Hair follicle dermal papilla cell (primary cell): Measurements from ENCODE around the gene FRAT2. TPM values are rescaled to one million over a fixed set of nuclear protein-coding genes. Genes with fewer than 3 reads are reported as not detected.

Source experiments
- small RNA-seq: library from RNA; depleted of rRNA; stranded (forward); fragments of <200 nt; gene quantifications from one replicate; pipeline ENCODE3, GENCODE V24; 2012
- total RNA-seq: library from RNA; depleted of rRNA; stranded (reverse); fragments of >200 nt; gene quantifications from 2 replicates; pipeline ENCODE4 v1.2.3, GENCODE V29; 2012

The FRAT2 gene
- total RNA-seq = 8.5 and 10.9 TPM in 2 replicates

GRCh38 chr10:97334370-97335175 lies at the start of gene FRAT2:
FRAT2 (minus strand) TSS chr10:97334729; CDS start chr10:97334572, 157 bp downstream.

DNA sequence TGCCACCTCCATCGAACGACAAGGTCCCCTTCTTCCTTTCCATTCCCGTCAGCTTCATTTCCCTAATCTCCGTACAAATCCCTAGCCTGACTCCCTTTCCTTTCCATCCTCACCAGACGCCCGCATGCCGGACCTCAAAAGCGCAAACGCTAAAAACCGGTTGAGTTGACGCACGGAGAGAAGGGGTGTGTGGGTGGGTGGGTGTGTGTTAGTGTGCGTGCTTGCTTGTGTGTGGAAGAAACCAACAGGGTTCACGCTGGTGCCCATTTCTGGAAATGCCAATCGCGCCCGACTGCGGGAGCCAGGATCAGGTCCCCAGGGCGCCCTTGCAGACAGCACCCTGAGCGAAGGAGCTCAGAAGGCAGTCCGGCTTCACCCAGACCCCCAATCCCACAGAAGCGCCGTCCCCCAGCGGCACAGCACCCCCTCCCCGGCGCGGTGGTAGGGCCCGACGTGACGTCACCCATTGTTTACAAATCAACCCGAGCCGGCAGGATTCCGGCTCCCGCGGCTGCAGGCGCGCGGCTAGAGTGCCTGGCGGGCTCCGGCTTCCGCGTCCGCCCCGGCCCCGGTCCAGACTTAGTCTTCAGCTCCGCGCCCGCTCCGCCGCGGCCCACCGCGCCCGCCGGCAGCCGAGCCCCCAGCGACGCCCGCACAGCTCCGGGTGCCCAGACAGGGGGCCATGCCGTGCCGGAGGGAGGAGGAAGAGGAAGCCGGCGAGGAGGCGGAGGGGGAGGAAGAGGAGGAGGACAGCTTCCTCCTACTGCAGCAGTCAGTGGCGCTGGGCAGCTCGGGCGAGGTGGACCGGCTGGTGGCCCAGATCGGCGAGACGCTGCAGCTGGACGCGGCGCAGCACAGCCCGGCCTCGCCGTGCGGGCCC lies 15.5 kb downstream of the FRAT2 start, which contains the start of gene FRAT1:
Gene FRAT1, plus strand, starts transcription at position 500 of the 880 bp plus-strand sequence. Its CDS starts 183 bp downstream, at position 683.

DNA sequence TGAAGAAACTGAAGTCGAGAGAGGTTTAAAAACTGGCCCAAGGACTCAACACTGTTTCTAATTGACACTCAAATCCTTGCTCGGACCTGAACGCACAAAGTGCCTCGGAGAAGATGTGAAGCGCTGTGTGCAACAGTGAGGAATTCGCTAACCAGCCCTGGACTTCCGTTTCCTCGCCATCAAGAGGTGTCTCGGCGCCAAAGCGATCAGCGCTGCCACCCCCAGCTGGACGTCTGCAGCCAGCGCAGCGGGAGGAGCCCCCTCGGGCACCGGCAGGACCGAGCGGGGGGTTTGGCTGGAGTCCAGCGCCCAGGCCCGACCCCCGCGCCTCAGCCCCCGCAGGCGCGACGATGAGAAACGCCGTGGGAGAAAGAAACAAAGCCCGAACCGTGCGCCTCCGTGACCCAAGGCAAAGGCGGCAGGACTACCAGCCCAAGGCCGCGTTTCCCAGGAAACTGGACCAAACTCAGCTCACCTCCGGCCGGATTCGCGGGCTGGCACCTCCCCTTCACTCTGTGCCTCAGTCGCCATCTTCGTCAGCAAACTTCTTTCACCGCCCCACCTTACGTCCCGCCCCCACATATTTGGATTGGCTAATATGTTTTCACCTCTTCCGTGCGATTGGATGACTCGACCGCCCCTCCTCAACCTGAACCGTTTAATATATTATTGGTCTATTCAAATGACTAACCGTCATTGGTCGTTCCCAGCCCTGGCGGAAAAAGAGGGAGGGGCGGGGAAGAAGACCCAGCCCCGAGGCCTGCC lies 42.2 kb downstream of the FRAT2 start, which contains the start of gene ARHGAP19:
Gene ARHGAP19, minus strand, starts transcription at position 541 of the 765 bp plus-strand sequence. Its CDS starts 10 bp downstream, at position 531.

Small RNA genes within 50 kb of the gene (small RNA-seq; reads per million reads assigned to genes)
- not detected for gene RF00017

Other genes with a start within 250 kb of the FRAT2 start
- gene SLIT1, start 148.8 kb downstream of the FRAT2 start, total RNA-seq = 0.32 TPM in 1 of 2 replicates, not detected in the other
- 3.6 and 4.4 TPM in 2 replicates for gene ARHGAP19, start 42.1 kb downstream of the FRAT2 start, total RNA-seq
- gene FRAT1, start 15.5 kb downstream of the FRAT2 start, total RNA-seq = 1.9 and 2.3 TPM in 2 replicates
- 20.4 and 27.7 TPM in 2 replicates for gene RRP12, start 66.6 kb upstream of the FRAT2 start, total RNA-seq
- gene PGAM1, start 91.5 kb upstream of the FRAT2 start, total RNA-seq = 478 and 494 TPM in 2 replicates
- gene EXOSC1, start 111.3 kb upstream of the FRAT2 start, total RNA-seq = 25.5 and 29.9 TPM in 2 replicates
- 58.9 and 63.1 TPM in 2 replicates for gene ZDHHC16, start 111.4 kb upstream of the FRAT2 start, total RNA-seq
- gene MMS19, start 163.7 kb upstream of the FRAT2 start, total RNA-seq = 94.9 and 97.0 TPM in 2 replicates
- gene UBTD1, start 164.2 kb upstream of the FRAT2 start, total RNA-seq = 28.2 and 34.6 TPM in 2 replicates
- 0.24 and 0.32 TPM in 2 replicates for gene ANKRD2, start 238.1 kb upstream of the FRAT2 start, total RNA-seq
- 1.5 and 1.6 TPM in 2 replicates for gene HOGA1, start 249.7 kb upstream of the FRAT2 start, total RNA-seq